Fibroblast of gingiva (primary cell): Measurements from ENCODE around the gene RFTN2.
"Not testable (repeated sequence)": the region's sequence is repeated elsewhere in the genome, so short reads cannot be mapped to it uniquely, and the experiment has no call there.

Experiments used
- DNase-seq: peaks from one replicate; pipeline ENCODE4 v3.0.0-alpha.2; 2011; ENCODE audit warnings: low read depth

The RFTN2 gene

GRCh38 chr2:197674060-197674459 is 1.3 kb downstream of the RFTN2 start:
- no peak for DNase-seq

DNA sequence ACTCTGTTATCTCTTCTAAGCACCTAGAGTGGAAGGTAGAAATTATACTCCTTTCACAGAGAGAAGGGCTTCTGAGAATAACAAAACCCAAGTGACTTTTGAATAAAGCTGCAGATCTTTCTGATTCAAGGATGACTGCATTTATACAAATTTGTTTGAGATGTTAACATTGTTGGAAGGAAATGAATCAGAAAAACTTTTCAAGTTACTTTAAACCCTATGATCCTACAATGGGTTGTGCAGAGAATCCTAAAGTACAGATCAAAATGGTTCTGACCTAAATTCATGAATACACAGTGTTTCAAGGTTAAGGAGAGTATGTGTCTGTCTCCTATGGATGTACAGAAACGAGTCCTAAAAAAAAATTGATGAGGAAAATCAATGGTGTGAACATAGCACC is 1.8 kb downstream of the RFTN2 start:
- DNase-seq = no peak

DNA sequence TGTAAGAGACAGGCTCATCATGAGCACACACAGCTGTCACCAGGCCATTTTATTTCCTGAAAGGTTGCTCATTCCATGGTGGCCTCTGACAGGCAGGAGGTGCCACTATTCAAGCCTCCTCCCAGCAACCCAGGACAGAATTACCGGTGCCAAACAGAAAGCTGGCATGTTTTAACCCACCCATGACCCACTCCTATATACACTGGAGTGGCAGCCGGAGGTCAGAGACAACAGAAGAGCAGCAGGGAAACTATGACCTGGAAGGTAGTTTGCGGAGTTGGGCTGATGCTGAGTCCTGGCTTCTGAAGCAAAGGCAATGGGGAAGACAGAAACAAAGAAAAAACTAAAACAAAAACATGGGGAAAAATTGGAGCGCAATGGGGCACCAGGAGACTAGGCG is 2.3 kb downstream of the RFTN2 start:
- DNase-seq = no peak

DNA sequence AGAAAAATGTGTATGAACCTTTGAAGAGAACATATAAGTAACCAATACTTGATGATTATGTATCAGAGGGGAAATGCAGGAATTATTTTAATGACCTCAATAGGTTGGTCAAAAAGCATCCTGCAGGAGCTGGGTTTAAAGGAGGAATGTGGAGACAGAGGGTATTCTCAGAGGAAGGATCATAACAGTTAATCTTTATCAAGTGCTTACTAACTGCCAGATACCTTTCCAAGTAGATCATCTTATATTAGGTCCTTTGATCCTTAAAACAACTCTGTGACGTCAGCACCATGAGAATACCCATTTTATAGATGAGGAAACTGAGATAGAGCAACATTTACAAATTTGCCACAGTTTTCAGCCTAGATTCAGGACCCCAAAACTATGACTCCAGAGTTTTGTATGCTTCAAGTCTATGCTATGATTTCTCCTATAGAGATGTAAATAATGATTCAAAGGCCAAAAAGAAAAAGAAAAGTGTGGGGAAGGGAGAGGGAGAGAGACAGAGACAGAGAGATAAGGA is 3.0 kb downstream of the RFTN2 start:
- DNase-seq = no peak

GRCh38 chr2:197669077-197669476 is 6.3 kb downstream of the RFTN2 start:
- DNase-seq = no peak

- DNase-seq = no peak
Measured at GRCh38 chr2:197668296-197668695, 7.1 kb downstream of the RFTN2 start.

GRCh38 chr2:197666277-197666676 is 9.1 kb downstream of the RFTN2 start:
- DNase-seq = no peak

DNA sequence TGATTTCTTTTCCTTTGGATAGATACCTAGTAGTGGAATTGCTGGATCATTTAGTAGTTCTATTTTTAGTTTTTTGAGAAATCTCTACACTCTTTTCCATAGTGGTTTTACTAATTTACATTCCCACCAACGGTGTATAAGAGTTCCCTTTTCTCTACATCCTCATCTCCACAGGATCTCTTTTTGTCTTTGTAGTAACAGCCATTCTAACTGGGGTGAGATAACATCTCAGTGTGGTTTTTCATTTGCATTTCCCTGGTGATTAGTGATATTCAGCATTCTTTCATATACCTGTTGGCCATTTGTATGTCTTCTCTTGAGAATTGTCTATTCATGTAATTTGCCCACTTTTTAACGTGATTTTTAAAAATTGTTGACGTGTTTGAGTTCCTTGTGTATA is 13.8 kb downstream of the RFTN2 start:
- no peak for DNase-seq

DNA sequence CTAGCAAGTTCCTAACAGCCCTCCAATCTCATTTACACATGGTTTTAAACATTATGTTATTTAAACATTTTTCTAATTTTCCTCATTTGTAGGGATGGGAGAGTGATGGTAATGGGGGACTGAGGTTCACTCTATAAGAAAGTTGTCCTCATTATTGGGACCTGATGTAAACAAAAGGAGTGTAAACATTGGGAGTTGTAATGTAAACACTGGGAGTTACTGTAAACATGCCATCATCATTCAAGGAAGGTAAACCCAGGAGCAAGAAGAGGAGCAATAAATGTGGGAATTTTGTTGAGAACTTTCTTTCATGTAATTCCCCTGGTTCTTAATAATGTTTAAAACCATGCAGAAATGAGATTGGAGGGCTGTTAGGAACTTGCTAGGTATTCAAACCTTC is 17.8 kb downstream of the RFTN2 start:
- DNase-seq = no peak

DNA sequence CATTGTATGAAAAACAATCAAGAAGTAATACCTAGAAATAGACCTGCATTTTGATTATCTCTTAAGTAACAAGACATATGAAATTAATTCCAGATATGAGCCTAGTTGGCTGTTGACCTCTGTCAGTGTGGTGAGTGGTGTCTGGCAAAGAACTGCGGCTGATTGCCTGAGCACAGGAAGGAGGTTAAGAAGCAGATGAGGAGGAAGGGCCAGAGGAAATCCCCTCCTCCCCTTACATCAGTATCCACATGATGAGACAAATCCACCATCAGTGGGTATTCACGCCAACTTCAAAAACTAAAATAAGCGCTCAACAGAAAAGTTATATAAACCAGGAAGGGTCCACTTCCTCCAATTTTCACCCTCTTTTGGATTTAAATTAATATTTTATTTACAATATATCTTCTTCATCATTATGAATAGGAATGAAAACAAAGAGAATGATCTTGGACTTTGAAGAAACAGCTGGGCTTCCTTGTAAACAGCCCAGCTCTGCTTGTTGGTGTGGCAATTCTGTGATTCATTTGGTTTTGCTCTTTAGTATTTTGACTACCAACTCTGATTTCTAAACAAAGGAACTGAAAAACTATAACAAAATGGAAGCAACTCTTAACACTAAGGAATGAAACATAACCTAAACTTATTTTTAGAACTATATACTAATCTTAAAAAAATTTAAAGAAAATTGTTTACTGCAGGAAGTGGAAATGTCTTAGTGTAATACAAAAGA is 27.3 kb downstream of the RFTN2 start:
- peak; percentile 66 for DNase-seq

GRCh38 chr2:197641666-197642065 is 33.7 kb downstream of the RFTN2 start:
- no peak for DNase-seq

DNA sequence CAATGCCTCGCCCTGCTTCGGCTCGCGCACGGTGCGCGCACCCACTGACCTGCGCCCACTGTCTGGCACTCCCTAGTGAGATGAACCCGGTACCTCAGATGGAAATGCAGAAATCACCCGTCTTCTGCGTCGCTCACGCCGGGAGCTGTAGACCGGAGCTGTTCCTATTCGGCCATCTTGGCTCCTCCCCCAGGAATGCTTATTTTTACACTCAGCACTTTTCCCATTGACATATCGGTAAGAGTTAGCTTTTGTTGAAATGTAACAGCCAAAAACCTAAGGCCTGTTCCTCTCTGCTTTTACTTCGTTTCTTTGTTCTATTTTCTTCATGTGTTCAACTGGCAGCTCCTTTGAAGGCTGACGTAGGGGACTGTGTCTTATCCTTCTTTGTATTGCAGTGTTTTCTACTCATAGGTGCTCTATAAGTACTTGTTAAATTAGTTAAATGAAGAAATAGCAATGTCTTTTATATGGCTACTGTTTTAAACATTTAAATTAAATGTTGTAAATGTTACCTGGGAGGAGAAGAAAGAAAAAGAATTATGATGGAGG is 34.7 kb downstream of the RFTN2 start:
- not testable (repeated sequence) for DNase-seq

- DNase-seq = no peak
Measured at GRCh38 chr2:197633109-197633657, 42.2 kb downstream of the RFTN2 start.

GRCh38 chr2:197628043-197628500 is 47.3 kb downstream of the RFTN2 start:
- peak; percentile 19 for DNase-seq

DNA sequence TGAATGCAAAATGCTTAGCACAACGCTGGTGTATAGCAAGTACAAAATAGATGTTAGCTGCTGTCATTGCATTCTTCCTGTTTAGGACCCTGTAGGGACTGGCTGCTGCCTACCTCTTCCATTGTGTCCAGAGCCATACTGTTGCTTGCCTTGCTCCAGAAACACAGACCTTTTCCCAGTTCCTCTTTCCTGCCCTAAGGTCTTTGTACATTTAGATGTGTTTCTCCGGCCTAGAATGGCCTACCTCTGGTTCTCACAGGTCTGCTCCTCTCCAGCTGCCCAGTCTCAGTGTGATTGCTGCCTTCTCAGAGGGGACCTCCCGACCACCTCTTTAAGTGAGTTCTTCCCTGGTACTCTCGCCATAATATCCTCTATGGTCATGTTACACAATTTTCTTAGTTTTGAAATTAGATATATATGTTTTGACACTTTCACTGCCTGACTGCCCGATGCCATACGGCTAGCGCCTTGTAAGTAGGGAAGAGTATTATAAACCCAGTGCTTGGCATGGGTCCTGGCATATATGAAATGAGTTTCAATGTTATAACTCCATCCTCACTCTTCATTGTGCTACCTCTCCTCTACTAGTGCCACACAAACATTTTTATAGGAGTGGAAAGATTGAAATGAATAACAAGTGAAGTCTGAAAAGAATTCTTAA is 48.3 kb downstream of the RFTN2 start:
- DNase-seq = no peak

- no peak for DNase-seq
Measured at GRCh38 chr2:197620133-197620532, 55.3 kb downstream of the RFTN2 start.

GRCh38 chr2:197615016-197615652 is 60.3 kb downstream of the RFTN2 start:
- DNase-seq = no peak

GRCh38 chr2:197614532-197614931 is 60.9 kb downstream of the RFTN2 start:
- no peak for DNase-seq

GRCh38 chr2:197613509-197613987 is 61.8 kb downstream of the RFTN2 start:
- peak; percentile 93 for DNase-seq

GRCh38 chr2:197606180-197606579 is 69.2 kb downstream of the RFTN2 start:
- DNase-seq = no peak

- DNase-seq = no peak
Measured at GRCh38 chr2:197604117-197604860, 71.1 kb downstream of the RFTN2 start.
